Stimulated activated CD8-positive, alpha-beta memory T cell treated with anti-CD3 and anti-CD28 coated beads, Interleukin-7, amount 100 ng/mL, for 4 hours (primary cell): Measurements from ENCODE around the gene IFT81.
A peak's percentile ranks its signal among the peaks of the same experiment; 100 is the strongest.
"Not testable (repeated sequence)": the region's sequence is repeated elsewhere in the genome, so short reads cannot be mapped to it uniquely, and the experiment has no call there.

ENCODE experiments used
- DNase-seq, 2 donors: peaks; one replicate each; pipeline ENCODE4 v3.0.0-alpha.2; 2020; ENCODE audit warnings: low read depth in 2 of 2

IFT81 gene

DNA sequence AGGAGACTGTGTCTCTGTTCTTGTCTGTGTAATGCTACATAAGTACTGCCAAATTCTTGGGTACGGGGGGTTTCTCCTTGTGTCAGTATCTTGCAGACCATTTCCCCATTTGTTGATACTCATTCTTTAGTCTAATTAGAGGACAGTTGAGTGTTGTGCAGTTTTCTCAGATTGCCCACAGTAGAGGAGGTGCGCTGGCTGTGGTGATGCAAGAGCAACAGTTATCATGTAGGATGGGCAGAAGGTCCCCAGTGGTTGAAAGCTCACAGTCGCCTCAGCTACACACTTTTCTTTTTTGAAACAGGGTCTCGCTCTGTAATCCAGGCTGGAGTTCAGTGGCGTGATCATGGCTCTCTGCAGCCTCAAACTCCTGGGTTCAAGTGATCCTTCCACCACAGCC lies 119.1 kb downstream of the IFT81 start:
- DNase-seq: no peak

DNA sequence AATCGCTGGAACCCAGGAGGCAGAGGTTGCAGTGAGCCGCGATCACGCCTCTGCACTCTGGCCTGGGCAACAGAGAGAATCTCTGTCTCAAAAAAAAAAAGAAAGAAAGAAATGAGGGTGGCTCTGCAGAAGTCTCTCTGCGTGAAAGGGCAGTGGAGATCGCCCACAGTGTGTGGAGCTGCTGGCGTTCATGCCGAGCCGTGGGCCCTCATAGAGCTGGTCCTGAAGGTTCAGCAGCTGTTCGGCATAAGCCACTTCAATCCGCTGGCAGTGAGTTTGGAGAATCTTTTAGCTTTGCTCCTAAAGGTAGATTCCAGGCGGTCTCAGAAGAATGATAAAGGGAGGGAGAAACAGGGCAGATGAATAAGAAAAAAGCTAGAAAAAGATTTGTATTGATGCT lies 120.2 kb downstream of the IFT81 start:
- DNase-seq: no peak

DNA sequence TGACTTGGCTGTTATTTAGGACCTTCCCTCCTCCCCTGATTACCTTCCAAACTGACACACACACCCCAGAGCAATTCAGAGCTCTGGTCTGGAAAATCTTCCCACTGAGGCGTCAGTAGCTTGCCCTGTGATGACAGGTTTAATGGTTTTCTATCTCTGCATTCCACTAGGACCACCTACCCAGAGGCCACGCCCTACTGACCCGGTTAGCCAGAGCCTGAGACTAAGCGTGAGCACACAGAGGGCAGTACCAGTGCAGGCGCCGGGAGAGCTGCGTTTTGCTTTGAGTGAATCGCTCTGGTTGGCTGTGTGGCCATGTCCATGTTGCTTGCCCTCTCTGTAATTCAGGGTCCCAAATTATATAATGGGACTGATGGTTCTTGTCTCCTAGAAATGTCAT lies 120.7 kb downstream of the IFT81 start:
- DNase-seq: no peak

DNA sequence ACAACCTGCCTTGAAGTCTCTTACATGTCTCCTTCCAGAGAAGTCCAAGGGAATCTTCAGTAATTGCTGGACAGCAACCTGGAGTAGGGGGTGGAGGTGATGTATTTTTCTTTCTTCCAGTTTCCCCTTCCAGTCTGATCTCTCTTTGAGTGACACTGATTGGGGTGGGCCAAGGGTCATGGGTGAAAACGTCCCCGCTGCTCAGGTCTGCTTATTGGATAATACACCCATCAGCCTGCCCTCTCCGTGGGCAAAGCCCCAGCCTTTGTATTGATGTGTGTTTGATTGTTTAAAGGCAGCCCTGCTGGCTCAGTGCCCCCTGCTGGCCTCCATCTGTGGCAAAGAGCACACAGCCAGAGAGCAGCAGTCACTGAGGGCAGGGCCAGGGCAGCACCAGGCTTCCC lies 121.2 kb downstream of the IFT81 start:
- DNase-seq: peak; percentile 2 to 19

DNA sequence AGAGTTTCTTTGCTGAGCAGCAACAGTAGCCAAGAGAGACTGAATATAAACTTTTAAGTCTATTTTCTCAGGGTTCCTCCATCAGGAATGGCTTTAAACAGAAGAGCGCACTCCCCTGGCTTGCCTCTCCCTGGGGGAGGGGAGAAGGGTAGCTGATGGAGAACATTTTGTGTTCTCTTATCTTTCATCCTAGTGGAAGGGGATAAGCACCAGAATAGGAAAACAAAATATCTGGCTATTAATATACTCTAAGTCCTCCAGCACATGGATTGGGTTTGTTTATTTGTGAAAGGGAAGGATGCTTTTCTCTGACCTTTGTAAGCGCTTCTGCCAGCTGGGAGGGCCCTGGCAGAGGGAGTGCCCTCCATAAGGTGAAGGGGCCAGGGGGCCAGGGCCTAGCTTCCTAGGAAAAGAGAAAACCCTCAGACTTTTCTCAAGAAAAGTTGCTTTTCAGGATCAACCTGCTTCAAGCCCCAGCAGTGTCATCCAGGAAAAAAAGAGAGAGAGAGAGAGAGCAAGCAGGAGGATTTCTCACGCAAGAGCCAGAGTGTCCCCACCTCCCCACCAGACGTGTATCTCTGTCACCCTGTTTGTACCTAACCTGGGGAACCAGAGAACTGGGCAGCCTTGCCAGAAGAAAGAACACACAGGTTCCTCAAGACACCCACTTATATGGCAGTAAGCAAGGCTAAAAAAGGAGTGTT lies 122.6 kb downstream of the IFT81 start:
- no peak for DNase-seq

DNA sequence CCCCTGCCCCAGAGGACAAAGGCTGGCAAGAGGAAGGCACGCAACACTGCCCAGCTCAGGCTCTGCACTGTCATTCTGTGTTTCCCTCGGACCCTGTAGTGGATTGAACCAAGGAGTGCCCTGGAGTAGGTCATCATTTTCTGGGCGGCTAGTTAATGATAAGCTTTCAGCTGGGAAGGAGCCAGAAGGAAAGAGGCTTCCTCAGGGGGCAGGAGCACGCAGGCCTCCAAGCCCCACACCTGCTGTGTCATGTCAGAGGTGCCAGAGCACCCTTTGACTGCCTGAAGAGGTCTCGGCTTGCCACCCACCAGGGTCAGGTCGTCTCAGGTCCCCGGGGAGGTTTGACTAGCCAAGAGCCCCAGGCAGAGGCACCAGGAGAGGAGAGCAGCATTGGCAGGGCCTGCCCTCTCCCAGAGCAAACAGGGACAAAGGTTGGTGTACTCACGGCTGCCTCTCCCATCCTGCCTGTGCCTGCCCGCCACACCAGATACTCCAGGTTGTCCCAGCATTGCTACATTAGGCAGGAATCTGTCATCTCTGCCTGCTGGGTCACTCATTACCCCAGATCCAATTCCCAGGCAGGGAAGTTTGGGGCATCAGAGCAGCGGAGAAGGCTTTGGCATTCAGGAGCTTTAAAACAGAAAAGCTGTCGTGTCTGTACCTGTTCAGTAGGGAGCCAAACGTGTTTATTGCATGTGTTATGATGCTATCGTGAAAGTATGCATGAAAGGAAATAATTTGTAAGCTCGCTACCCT lies 123.4 kb downstream of the IFT81 start:
- no peak for DNase-seq

DNA sequence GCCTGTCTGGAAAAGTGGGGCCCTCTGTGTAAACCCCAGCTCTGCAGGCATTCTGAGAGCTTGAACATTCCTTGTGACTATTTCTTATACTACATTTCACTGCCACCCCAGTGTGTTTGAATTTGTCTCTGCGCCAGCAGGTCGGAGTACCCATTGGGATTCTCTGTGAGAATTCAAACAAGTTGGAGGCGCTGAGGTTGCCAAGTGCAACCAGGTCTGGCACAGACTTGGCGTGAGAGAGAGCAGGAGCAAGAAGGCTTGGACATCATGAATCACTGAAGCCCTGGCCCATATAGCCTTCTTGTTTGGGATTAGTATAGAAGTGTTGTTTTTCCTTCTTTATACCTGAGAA lies 123.9 kb downstream of the IFT81 start:
- no peak for DNase-seq

DNA sequence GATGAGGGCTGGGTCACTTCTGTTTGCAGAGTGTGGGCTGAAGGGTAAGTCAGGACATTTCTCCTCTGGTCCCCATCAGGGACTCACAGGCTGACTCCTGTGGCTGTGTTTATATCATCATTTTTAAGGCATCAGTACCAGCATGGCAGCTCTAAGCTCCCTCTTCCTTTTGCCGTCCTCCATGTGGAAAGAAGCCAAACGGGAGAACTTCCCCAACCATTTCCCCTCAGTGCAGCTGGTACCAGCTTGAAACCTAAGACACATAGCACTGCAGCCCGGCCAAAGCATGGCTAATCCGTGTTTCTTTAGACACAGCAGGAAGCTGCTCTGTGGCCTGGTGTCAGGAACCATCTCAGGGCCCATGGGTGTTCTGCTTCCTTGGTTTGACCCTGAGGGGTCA lies 124.9 kb downstream of the IFT81 start:
- DNase-seq: no peak

DNA sequence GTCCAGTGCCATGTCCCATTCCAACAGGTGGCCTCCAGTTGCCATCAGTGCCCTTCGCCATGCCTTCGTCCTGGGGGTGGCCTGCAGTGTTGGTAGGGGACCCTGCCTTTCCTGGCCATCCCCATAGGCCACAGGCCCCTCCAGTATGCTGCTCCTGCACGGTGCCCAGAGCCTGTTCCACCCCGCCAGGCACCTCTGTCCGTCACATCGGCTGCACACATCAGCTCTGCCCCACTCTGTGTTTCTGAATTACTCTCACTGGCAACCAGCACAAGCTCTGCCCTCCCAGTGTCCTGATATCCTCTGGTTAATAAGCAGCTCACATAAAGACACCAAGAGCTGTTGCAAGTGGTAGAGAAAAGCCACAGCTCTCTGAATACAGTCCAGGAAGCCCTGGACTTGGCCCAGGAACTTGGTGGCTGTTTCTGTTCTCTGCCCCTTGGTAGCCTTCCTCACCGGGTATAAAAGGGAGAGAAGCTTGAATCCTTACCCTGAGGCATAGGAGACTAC lies 125.6 kb downstream of the IFT81 start:
- no peak for DNase-seq

DNA sequence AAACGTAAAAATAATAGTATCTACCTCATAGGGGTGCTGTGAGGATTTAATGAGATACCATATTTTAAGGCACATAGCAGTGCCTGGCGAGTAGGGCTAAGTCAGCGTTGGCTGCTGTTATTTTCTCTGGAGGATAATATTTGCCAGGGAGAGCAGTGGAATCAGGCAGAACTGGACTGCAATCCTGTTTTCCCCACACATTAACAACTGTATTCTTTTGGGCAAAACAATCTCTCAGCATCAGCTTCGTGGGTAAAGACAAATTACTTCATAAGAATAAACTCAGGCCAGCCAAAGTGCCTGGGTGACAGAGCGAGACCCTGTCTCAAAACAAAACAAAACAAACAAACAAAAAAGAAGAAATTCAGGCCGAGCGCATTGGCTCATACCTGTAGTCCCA lies 127.2 kb downstream of the IFT81 start:
- DNase-seq: no peak

DNA sequence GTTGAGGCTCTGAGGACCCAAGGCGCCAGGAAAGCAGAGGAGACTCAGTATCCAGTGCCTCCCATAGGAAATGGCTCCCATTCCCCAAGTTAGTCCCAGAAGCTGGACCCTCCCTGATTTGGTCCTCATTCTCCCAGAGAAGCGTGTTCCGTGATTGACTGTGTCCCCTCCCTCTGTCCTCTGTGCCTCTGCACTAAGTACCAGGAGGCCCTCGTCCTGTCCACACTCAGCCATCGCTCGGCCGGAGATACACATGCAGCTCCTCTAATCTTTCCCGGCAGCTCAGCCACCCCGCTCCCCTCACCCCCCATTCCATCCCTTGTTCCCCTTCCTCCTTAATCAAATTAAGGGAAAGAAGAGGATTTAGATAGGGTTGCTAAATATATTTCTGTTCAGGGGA lies 128.6 kb downstream of the IFT81 start:
- DNase-seq: no peak

DNA sequence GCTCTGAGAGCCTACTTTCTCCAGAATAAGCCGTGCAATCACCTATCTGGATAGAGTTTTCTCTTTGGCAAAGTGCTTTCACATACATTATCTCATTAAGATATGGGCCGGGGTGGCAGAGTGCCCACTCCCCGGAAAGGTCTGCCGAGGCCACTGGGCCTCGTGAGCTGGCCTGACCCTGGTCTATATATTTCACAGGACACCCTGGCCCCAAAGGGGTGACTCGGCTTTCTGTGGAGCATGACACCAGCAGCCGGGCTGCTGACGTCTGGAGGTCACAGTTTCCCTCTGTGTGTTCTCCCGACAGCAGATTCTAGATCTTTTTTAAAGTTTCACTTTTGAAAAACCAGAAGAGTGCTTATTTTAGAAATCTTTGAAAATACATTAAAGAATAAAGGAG lies 129.0 kb downstream of the IFT81 start:
- DNase-seq: no peak

DNA sequence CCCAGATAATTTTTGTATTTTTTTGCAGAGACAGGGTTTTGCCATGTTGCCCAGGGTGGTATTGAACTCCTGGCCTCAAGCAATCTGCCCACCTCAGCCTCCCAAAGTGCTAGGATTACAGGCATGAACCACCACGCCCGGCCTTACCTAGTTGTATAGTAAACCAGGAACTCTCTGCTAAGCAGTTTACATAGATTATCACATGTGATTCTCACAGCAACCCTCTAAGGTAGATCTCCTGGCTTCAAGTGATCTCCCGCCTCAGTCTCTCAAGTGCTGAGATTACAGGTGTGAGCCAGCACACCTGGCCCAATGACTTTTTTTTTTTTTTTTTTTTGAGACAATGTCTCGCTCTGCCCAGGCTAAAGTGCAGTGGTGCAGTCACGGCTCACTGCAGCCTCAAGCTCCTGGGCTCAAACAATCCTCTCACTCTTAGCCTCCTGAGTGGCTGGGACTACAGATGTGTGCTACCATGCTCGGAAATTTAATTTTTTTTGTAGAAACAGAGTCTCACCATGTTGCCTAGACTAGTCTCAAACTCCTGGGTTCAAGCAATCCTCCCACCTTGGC lies 130.9 kb downstream of the IFT81 start:
- DNase-seq: no peak

DNA sequence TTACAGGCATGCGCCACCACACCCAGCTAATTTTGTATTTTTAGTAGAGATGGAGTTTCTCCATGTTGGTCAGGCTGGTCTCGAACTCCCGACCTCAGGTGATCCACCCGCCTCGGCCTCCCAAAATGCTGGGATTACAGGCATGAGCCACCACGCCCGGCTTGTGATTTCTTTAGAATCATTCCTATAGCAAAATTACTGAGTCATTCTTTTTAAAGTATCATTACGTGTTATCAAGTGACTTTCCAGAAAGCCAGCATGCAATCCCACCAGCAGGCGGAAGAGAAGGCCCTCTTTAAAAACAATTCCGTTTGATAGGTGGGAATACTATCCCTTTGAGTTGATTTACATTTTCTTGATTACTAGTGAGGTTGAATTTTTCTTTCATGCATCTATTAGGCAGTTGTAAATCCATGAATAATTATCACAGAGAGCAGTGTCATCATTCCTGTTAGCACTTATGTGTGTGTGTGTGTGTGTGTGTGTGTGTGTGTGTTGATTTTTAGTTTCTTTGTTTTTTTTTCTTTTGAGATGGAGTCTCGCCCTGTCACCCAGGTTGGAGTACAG lies 131.8 kb downstream of the IFT81 start:
- DNase-seq: not testable (repeated sequence)

DNA sequence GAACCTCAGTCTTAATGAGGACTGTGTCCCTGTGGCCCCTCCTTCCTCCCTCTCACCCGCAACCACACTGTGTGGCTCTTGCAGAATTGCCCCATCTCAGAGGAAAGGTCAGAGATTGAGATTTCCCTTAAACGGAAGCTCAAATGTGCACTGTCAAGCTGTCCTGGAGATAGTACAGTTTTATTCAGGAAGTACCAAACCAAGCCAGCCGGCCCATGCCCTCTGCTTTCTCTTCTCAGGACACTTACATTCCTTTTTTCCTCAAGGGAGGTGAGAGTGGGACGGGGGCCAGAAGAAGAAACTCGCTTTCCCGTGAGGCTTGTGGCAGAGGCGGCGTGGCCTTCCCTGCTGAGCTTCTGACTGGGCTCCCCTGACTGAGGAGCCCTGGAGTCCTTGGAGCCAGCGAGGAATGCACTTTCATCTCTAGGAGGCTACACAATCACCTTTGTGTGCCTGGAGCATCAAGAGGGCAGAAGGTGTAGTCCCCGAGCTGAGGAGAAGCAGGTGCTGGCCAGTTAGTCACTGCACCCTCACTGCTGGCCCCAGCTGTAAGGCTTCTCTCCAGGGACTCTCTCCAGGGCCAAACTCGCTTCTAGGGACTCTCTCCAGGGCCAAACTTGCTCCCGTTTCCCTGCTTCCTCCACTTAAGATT lies 132.7 kb downstream of the IFT81 start:
- no peak for DNase-seq

DNA sequence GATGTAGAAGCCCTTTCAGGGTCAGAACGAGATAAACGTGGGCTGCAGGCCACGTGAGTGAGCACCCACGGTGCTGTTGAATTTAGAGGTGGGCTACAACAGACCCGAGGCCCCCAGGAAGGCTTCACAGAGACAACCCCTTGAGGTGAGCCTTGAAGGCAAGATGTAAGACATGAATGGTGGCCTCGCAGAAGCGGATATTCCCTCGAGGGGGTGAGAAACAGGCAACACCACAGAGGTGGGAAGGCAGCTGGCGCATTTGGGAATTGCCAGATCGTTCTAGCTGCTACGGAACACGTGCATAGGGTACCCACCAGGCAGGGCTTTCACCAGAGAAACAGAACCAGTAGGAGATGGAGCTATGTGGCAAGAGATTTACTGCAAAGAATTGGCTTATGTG lies 134.3 kb downstream of the IFT81 start:
- no peak for DNase-seq

DNA sequence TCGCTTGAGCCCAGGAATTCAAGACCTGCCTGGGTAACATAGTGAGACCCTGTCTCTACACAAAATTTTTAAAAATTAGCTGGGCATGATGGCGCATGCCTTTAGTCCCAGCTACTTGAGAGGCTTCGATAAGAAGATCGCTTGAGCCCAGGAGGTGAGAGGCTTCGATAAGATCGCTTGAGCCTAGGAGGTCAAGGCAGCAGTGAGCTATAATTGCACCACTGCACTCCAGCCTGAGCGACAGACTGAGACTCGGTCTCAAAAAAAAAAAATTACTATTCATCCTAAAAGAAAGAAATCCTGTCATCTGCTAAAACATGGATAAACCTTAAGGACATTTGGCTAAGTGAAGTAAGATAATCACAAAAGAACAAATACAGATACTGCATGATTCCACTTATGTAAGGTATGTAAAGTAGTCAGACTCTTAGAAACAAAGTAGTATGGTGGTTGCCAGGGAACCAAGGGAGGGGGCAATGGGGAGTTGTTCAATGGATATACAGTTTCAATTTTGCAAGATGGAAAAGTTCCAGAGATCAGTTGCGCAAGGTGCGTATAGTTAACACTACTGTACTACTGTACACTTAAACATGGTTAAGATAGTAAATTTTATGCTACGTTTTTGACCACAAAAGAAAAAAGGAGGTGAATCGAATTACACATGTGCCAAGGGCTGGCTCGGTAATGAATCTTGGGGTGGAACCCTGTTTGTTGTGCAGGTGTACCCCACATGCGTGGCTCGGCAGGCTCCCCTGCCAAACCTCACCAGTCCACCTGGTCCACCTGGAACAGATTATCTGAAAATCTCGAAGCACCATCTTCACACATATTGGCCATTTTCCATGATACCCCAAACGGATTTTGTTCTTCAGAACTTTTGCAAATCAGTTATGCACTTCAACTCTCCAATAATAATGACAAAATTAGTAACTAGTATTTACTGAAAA lies 138.6 kb downstream of the IFT81 start:
- DNase-seq: no peak

DNA sequence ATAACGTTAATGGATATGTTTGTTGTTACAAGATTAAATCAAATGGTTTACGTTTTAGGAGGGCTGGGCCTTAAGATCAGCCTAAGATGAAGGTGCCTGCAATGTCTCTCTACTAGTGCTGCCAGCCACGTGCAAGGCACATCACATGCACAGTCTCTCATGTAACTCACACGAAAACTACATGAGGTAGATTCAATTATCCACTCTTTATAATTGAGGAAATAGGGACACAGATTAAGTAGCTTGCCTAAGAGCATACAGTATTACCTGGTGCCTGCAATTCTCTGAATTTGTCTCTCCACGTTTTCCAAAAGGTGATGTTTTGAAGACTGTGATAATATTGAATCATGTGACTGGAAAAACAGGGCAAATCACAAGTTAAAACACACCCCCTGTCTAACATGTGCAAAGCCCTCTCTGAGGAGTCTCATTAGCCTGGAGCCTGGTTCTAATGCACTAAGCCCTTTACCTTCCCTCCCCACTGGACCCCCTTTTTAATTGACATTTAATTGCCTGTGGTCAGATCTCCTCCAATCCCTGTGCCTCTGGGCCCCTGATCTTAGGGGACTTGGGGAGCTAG lies 142.3 kb downstream of the IFT81 start:
- no peak for DNase-seq

DNA sequence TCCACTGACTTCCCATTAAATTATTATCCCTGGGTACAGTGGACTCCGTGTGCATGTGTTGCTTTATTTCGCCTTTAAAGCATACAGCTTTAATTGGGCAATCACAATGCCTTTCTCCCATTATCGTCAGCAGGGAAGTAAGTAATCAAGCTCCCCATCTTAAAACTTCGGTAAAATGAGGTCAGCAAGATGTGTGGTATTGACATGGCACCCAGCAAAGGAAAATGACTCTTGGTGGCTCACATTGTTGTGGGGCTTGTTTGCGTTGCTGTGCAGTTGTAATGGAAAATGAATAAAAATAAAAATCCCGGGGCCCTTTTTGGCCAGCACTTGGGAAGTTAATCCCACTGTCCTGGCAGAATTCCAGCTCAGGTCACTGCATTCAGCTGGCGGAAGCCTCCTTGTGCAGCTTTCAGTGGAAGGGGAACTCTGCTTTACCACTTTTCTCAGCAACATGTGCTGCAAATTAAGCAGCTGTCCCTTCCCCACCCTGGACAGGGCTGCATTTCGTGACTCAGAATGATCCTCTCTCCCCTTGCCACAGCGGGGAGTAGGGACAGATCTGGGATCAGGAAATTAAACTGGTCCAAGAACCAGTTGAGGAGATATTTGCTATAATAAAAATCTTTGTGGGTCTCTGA lies 142.9 kb downstream of the IFT81 start:
- DNase-seq: no peak
